Fibroblast of lung (primary cell): ENCODE measurements around the gene CCL17. TPM values are rescaled to one million over a fixed set of nuclear protein-coding genes. Genes with fewer than 3 reads are reported as not detected.

ENCODE experiments used
- DNase-seq, 2 donors: peaks; one replicate each; pipeline versions ENCODE4 v3.0.0 to v3.0.0-alpha.2; 2010; ENCODE audit warnings: low read depth in 2 of 2
- H2AFZ ChIP-seq: 2 replicates; pipeline ENCODE4 v1.5.1; 2012; ENCODE audit warnings: low read length, control low read depth, inconsistent platforms
- H3K27ac ChIP-seq: 2 replicates; pipeline ENCODE4 v1.5.1; 2011; ENCODE audit warnings: low read length, control low read depth; ENCODE audit not compliant: insufficient read depth
- H3K27me3 ChIP-seq: 2 replicates; pipeline ENCODE4 v1.5.1; 2011; ENCODE audit warnings: mild to moderate bottlenecking, low read length; ENCODE audit not compliant: control insufficient read depth, insufficient read depth
- H3K36me3 ChIP-seq: 2 replicates; pipeline ENCODE4 v1.5.1; 2011; ENCODE audit warnings: low read length; ENCODE audit not compliant: control insufficient read depth, insufficient read depth
- H3K4me1 ChIP-seq: 2 replicates; pipeline ENCODE4 v1.5.1; 2011; ENCODE audit warnings: low read length; ENCODE audit not compliant: control insufficient read depth, insufficient read depth; ENCODE audit errors: extremely low read depth
- H3K4me2 ChIP-seq: 2 replicates; pipeline ENCODE4 v1.5.1; 2011; ENCODE audit warnings: low read length, control low read depth; ENCODE audit not compliant: insufficient read depth; ENCODE audit errors: extremely low read depth
- H3K4me3 ChIP-seq, 4 experiments: fragments of 200-600 bp in 1 of 4; sonication (generic) in 1 of 4; replicated peaks in 1 of 4; 2 replicates each; pipeline ENCODE4 v1.5.1; 2011 to 2016; ENCODE audit warnings: low read length in 4 of 4, low read depth in 3 of 4, mild to moderate bottlenecking in 3 of 4, control low read depth in 2 of 4, inconsistent platforms in 1 of 4, mixed read lengths in 1 of 4; ENCODE audit not compliant: insufficient read depth in 1 of 4; ENCODE audit errors: control extremely low read depth in 1 of 4
- H3K79me2 ChIP-seq: 2 replicates; pipeline ENCODE4 v1.5.1; 2012; ENCODE audit warnings: mild to moderate bottlenecking, low read length, inconsistent platforms; ENCODE audit not compliant: control insufficient read depth, insufficient read depth
- H3K9ac ChIP-seq: 2 replicates; pipeline ENCODE4 v1.5.1; 2011; ENCODE audit warnings: mild to moderate bottlenecking, low read length, control low read depth; ENCODE audit not compliant: insufficient read depth
- H3K9me3 ChIP-seq: 2 replicates; pipeline ENCODE4 v1.5.1; 2012; ENCODE audit warnings: low read depth, low read length; ENCODE audit not compliant: control insufficient read depth, insufficient read depth
- H4K20me1 ChIP-seq: 2 replicates; pipeline ENCODE4 v1.5.1; 2011; ENCODE audit warnings: low read length; ENCODE audit not compliant: control insufficient read depth, insufficient read depth; ENCODE audit errors: extremely low read depth
- EZH2 ChIP-seq: IDR thresholded peaks from 2 replicates; pipeline ENCODE4 v1.5.1; 2012; ENCODE audit warnings: low read length, control low read depth, mild to moderate bottlenecking; ENCODE audit errors: missing control alignments
- polyA plus RNA-seq, 2 donors: library from polyadenylated mRNA; depleted of rRNA in 1 of 2; stranded (reverse) in 1 of 2; unstranded in 1 of 2; fragments of >200 nt; gene quantifications; 2 replicates each; pipeline ENCODE4 v1.2.1, GENCODE V29; 2011 to 2012; ENCODE audit warnings: missing spikeins in 1 of 2
- total RNA-seq: library from RNA; depleted of rRNA; stranded (reverse); fragments of >200 nt; gene quantifications from 2 replicates; pipeline ENCODE4 v1.2.1, GENCODE V29; 2014
- TF ChIP-seq, protein P1 (sequence below), 2 donors: IDR thresholded peaks in 1 of 2; conservative IDR thresholded peaks in 1 of 2; 1 replicate in 1 of 2; 2 replicates in 1 of 2; pipeline ENCODE4 v1.5.1; 2011 to 2012; ENCODE audit warnings: low read length in 2 of 2, control low read depth in 1 of 2, inconsistent platforms in 1 of 2, low read depth in 1 of 2, mild to moderate bottlenecking in 1 of 2

The CCL17 gene
- total and polyA plus RNA-seq, 2 donors (not counting 1 experiment from before 2014, with no cell fraction given), result not detected

DNA sequence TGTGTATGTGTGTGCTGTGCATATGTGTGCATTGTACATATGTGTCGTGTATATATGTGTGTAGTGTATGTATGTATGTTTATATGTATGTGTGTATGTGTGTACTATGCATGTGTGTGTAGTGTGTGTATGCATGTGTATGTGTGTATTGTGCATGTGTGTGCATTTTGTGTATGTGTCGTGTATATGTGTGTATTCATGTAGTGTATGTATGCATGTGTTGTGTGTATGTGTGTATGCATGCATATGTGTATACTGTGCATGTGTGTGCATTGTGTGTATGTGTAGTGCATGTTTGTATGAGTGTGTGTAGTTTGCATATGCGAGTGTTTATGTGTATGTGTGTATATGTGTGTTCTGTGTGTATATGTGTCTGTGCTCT, 15.5 kb upstream of the CCL17 start:
- Histone ChIP-seq H4K20me1 (no peaks in the 10 kb centered on the region), H3K4me1 (no peaks in the 10 kb centered on the region), H3K4me3 (no peak overlapping the region), H3K79me2 (no peaks in the 10 kb centered on the region), H3K36me3 (no peaks in the 10 kb centered on the region), H3K27me3 (peaks cover 4% of the 10 kb centered on the region), H3K9me3 (no peaks in the 10 kb centered on the region), H3K27ac (no peak overlapping the region), H3K4me2 (no peak overlapping the region), H3K9ac (no peak overlapping the region), H2AFZ (no peak overlapping the region)
- TF ChIP-seq, protein P1, sequence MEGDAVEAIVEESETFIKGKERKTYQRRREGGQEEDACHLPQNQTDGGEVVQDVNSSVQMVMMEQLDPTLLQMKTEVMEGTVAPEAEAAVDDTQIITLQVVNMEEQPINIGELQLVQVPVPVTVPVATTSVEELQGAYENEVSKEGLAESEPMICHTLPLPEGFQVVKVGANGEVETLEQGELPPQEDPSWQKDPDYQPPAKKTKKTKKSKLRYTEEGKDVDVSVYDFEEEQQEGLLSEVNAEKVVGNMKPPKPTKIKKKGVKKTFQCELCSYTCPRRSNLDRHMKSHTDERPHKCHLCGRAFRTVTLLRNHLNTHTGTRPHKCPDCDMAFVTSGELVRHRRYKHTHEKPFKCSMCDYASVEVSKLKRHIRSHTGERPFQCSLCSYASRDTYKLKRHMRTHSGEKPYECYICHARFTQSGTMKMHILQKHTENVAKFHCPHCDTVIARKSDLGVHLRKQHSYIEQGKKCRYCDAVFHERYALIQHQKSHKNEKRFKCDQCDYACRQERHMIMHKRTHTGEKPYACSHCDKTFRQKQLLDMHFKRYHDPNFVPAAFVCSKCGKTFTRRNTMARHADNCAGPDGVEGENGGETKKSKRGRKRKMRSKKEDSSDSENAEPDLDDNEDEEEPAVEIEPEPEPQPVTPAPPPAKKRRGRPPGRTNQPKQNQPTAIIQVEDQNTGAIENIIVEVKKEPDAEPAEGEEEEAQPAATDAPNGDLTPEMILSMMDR (conservative IDR thresholded peaks at IDR 0.05 in 1 of 2, IDR thresholded peaks at IDR 0.05 in 1 of 2; ENCODE audit: low read depth in 1 of 2, low read length in 2 of 2), result no peak
- TF ChIP-seq EZH2, result no peak
- no peak for DNase-seq

DNA sequence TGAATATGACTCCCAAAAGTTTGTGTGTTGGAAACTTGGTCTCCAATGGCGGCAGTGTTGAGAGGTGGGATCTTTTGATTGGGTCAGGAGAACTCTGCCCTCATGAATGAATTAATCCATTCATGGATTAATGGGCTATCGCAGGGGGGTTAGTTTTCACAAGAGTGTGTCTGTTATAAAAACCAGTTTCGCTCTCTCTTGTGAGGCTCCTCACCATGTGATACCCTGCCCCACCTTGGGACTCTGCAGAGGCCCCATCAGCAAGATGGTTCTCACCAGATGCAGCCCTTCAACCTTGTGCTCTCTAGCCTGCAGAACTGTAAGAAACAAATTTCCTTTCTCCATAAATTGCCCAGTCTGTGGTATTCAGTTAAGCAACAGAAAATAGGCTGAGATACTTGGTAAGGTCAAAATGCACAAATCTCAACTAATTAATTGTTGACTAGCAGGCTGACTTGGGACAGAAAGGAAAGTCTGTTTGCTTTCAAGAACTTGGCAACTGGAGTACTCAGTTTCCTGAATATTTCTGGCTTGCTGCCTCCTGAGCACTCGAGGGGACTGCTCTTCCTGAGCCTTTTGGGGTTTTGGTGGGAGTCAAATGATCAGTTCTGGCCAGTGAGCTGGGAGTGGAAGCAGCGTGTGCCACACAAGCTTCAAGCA, 13.8 kb upstream of the CCL17 start:
- no peak for DNase-seq
- Histone ChIP-seq H3K4me2 (no peak overlapping the region), H3K4me3 (no peak overlapping the region), H3K79me2 (no peaks in the 10 kb centered on the region), H3K9me3 (no peaks in the 10 kb centered on the region), H3K9ac (no peak overlapping the region), H3K36me3 (no peaks in the 10 kb centered on the region), H3K27ac (no peak overlapping the region), H3K4me1 (no peaks in the 10 kb centered on the region), H4K20me1 (no peaks in the 10 kb centered on the region), H2AFZ (no peak overlapping the region), H3K27me3 (peaks cover 4% of the 10 kb centered on the region)
- TF ChIP-seq, protein P1 (conservative IDR thresholded peaks at IDR 0.05 in 1 of 2, IDR thresholded peaks at IDR 0.05 in 1 of 2; ENCODE audit: low read depth in 1 of 2, low read length in 2 of 2), result no peak
- TF ChIP-seq EZH2, result no peak

DNA sequence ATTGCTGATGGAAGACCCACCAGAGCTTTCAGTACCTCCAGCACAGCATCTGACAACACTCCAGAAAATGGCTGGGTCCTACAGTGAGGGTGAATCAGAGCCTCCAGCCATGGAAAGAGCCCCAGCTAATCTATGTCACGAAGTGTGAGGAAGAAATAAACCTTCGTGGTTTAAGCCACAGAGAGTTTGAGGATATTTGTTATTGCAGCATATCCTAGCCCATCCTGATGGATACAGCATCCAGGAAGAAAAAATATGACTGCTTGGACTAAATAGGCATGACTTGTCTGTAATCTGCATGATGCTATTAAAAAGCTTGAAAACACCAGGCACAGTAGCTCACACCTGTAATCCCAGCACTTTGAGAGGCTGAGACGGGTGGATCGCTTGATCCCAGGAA, 13.3 kb upstream of the CCL17 start:
- no peak for DNase-seq
- Histone ChIP-seq H3K79me2 (no peaks in the 10 kb centered on the region), H3K27ac (no peak overlapping the region), H3K9me3 (no peaks in the 10 kb centered on the region), H4K20me1 (no peaks in the 10 kb centered on the region), H2AFZ (no peak overlapping the region), H3K36me3 (no peaks in the 10 kb centered on the region), H3K4me2 (no peak overlapping the region), H3K9ac (no peak overlapping the region), H3K27me3 (peaks cover 4% of the 10 kb centered on the region), H3K4me1 (no peaks in the 10 kb centered on the region), H3K4me3 (no peak overlapping the region)
- TF ChIP-seq, protein P1 (conservative IDR thresholded peaks at IDR 0.05 in 1 of 2, IDR thresholded peaks at IDR 0.05 in 1 of 2; ENCODE audit: low read depth in 1 of 2, low read length in 2 of 2), result no peak
- TF ChIP-seq EZH2, result no peak
